Liver (tissue), 9 donors: ENCODE measurements around the gene THSD7B. TPM values are rescaled to one million over a fixed set of nuclear protein-coding genes. Genes with fewer than 3 reads are reported as not detected.

Experiments used
- DNase-seq: peaks from one replicate; pipeline ENCODE4 v3.0.0-alpha.2; 2017; ENCODE audit warnings: low spot score
- H3K27ac ChIP-seq, 2 donors: one replicate each; pipeline ENCODE4 v1.7.0; 2013; ENCODE audit warnings: inconsistent platforms in 2 of 2, low read length in 2 of 2, control low read depth in 1 of 2, low read depth in 1 of 2, mild to moderate bottlenecking in 1 of 2
- H3K27me3 ChIP-seq, 4 donors: one replicate each; pipeline versions ENCODE4 v1.6.1 to v1.7.0; 2013; ENCODE audit warnings: low read length in 3 of 4, inconsistent platforms in 1 of 4, mild to moderate bottlenecking in 1 of 4, moderate library complexity in 1 of 4; ENCODE audit not compliant: control insufficient read depth in 4 of 4, insufficient read depth in 4 of 4
- H3K36me3 ChIP-seq, 4 donors: one replicate each; pipeline versions ENCODE4 v1.6.1 to v1.7.0; 2013; ENCODE audit warnings: low read length in 3 of 4, mild to moderate bottlenecking in 3 of 4, low read depth in 1 of 4, moderate library complexity in 1 of 4; ENCODE audit not compliant: control insufficient read depth in 4 of 4, insufficient read depth in 3 of 4
- H3K4me1 ChIP-seq, 4 donors: one replicate each; pipeline versions ENCODE4 v1.6.1 to v1.7.0; 2013; ENCODE audit warnings: low read length in 3 of 4, mild to moderate bottlenecking in 3 of 4, moderate library complexity in 1 of 4; ENCODE audit not compliant: control insufficient read depth in 4 of 4, insufficient read depth in 4 of 4
- H3K4me3 ChIP-seq, 3 donors: one replicate each; pipeline versions ENCODE4 v1.6.1 to v1.7.0; 2013; ENCODE audit warnings: low read length in 3 of 3, control low read depth in 1 of 3, low read depth in 1 of 3, mild to moderate bottlenecking in 1 of 3
- H3K9ac ChIP-seq, 2 donors: one replicate each; pipeline ENCODE4 v1.7.0; 2013; ENCODE audit warnings: low read length in 2 of 2, mild to moderate bottlenecking in 2 of 2, moderate library complexity in 2 of 2, control low read depth in 1 of 2, low read depth in 1 of 2
- H3K9me3 ChIP-seq, 4 donors: one replicate each; pipeline versions ENCODE4 v1.6.1 to v1.7.0; 2013; ENCODE audit warnings: low read length in 3 of 4; ENCODE audit not compliant: control insufficient read depth in 4 of 4
- CTCF ChIP-seq: fragments of 150-350 bp; IDR thresholded peaks from 2 replicates; pipeline ENCODE4 v1.5.1; 2017; ENCODE audit warnings: improper control_type of control experiment, low read depth, low read length; ENCODE audit not compliant: missing input control
- EGR1 ChIP-seq, 2 donors: IDR thresholded peaks; 2 replicates each; pipeline ENCODE4 v1.6.1; 2016 to 2018; ENCODE audit warnings: antibody characterized with exemption in 2 of 2, low read depth in 2 of 2
- FOXA2 ChIP-seq: IDR thresholded peaks from 2 replicates; pipeline ENCODE4 v1.6.1; 2016; ENCODE audit warnings: antibody characterized with exemption
- GABPA ChIP-seq, 2 donors: IDR thresholded peaks in 1 of 2; conservative IDR thresholded peaks in 1 of 2; 2 replicates each; pipeline ENCODE4 v1.6.1; 2016; ENCODE audit warnings: antibody characterized with exemption in 2 of 2, mild to moderate bottlenecking in 1 of 2, moderate library complexity in 1 of 2
- HNF4A ChIP-seq, 2 donors: conservative IDR thresholded peaks; 2 replicates each; pipeline ENCODE4 v1.6.1; 2016; ENCODE audit warnings: antibody characterized with exemption in 2 of 2, mild to moderate bottlenecking in 2 of 2
- HNF4G ChIP-seq: IDR thresholded peaks from 2 replicates; pipeline ENCODE4 v1.6.1; 2016; ENCODE audit warnings: antibody characterized with exemption
- JUND ChIP-seq, 2 donors: IDR thresholded peaks; 2 replicates each; pipeline ENCODE4 v1.6.1; 2016; ENCODE audit warnings: antibody characterized with exemption in 2 of 2
- NR2F2 ChIP-seq: IDR thresholded peaks from 2 replicates; pipeline ENCODE4 v1.6.1; 2016; ENCODE audit warnings: antibody characterized with exemption
- RAD21 ChIP-seq, 2 donors: IDR thresholded peaks; 2 replicates each; pipeline ENCODE4 v1.6.1; 2016; ENCODE audit warnings: antibody characterized with exemption in 2 of 2, mild to moderate bottlenecking in 2 of 2
- RXRA ChIP-seq, 2 donors: IDR thresholded peaks; 2 replicates each; pipeline ENCODE4 v1.6.1; 2017 to 2018; ENCODE audit warnings: antibody characterized with exemption in 2 of 2, mild to moderate bottlenecking in 1 of 2
- SP1 ChIP-seq: IDR thresholded peaks from 2 replicates; pipeline ENCODE4 v1.6.1; 2018; ENCODE audit warnings: antibody characterized with exemption, mild to moderate bottlenecking
- WGBS: extraction: QIAGEN DNeasy Blood & Tissue Kit; methylation state at CpG from one replicate; pipeline ENCODE4 v1.1.7; 2013; 5-methylcytosine and 5-hydroxymethylcytosine counted together
- polyA plus RNA-seq, 2 donors: library from polyadenylated mRNA; stranded (reverse) in 1 of 2; unstranded in 1 of 2; fragments of 200-250 nt in 1 of 2; fragments of >200 nt in 1 of 2; fragmentation: Nextera tagmentation in 1 of 2; extraction: Ambion mirVana in 1 of 2; gene quantifications; one replicate each; pipeline versions ENCODE4 v1.2.1 to v1.2.3, GENCODE V29; 2013 to 2015
- total RNA-seq, 2 donors: library from RNA; depleted of rRNA; stranded (reverse); fragments of >200 nt; gene quantifications; one replicate each; pipeline ENCODE4 v1.2.3, GENCODE V29; 2014
- TF ChIP-seq, protein P1 (sequence below): IDR thresholded peaks from 2 replicates; pipeline ENCODE4 v1.6.1; 2016; ENCODE audit warnings: antibody characterized with exemption, mild to moderate bottlenecking
- TF ChIP-seq, protein P2 (sequence below): IDR thresholded peaks from 2 replicates; pipeline ENCODE4 v1.6.1; 2016; ENCODE audit warnings: antibody characterized with exemption
- TF ChIP-seq, protein P3 (sequence below): IDR thresholded peaks from 2 replicates; pipeline ENCODE4 v1.6.1; 2016; ENCODE audit warnings: antibody characterized with exemption
- donor health status: healthy.
- donor health status: healthy.
- donor health status: healthy.
- donor health status: healthy.
- donor health status: healthy.

The THSD7B gene
- total and polyA plus RNA-seq, 4 donors: 0.01 to 0.75 (median 0.42) TPM; not detected in 1

DNA sequence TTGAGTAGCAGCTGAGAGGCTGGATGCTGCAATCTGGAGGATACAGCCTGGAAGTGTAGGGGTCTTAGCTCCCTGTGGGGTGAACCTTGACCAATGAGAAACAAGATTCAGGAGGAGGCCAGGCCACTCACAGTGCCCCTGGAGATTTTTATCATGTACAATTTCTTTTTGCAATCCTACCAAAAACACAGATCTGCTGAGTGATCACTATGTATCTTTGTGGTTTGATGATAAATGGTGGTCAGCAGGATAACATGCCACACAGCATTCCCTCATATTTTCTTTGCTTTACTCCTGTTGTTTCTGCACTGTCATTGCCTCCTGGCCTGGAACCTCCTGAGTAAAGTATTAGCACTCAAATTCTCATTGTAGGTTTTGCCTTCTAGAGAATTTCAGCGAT is 357.9 kb downstream of the THSD7B start:
- Histone ChIP-seq H3K27me3 (no peaks in the 10 kb centered on the region), H3K36me3 (no peaks in the 10 kb centered on the region), H3K4me1 (no peaks in the 10 kb centered on the region), H3K4me3 (no peak overlapping the region), H3K9ac (no peak overlapping the region), H3K27ac (no peak overlapping the region), H3K9me3 (no peaks in the 10 kb centered on the region)
- 86% methylated on average over 1 of the region's 1 CpG for WGBS
- TF ChIP-seq JUND (IDR thresholded peaks at IDR 0.05) (no peak), CTCF (no peak), EGR1 (IDR thresholded peaks at IDR 0.05; ENCODE audit: low read depth in 2 of 2) (no peak), HNF4A (conservative IDR thresholded peaks at IDR 0.05) (no peak), SP1 (no peak), RAD21 (IDR thresholded peaks at IDR 0.05) (no peak), RXRA (IDR thresholded peaks at IDR 0.05) (no peak), GABPA (IDR thresholded peaks at IDR 0.05 in 1 of 2, conservative IDR thresholded peaks at IDR 0.05 in 1 of 2) (no peak)
- TF ChIP-seq, protein P1, sequence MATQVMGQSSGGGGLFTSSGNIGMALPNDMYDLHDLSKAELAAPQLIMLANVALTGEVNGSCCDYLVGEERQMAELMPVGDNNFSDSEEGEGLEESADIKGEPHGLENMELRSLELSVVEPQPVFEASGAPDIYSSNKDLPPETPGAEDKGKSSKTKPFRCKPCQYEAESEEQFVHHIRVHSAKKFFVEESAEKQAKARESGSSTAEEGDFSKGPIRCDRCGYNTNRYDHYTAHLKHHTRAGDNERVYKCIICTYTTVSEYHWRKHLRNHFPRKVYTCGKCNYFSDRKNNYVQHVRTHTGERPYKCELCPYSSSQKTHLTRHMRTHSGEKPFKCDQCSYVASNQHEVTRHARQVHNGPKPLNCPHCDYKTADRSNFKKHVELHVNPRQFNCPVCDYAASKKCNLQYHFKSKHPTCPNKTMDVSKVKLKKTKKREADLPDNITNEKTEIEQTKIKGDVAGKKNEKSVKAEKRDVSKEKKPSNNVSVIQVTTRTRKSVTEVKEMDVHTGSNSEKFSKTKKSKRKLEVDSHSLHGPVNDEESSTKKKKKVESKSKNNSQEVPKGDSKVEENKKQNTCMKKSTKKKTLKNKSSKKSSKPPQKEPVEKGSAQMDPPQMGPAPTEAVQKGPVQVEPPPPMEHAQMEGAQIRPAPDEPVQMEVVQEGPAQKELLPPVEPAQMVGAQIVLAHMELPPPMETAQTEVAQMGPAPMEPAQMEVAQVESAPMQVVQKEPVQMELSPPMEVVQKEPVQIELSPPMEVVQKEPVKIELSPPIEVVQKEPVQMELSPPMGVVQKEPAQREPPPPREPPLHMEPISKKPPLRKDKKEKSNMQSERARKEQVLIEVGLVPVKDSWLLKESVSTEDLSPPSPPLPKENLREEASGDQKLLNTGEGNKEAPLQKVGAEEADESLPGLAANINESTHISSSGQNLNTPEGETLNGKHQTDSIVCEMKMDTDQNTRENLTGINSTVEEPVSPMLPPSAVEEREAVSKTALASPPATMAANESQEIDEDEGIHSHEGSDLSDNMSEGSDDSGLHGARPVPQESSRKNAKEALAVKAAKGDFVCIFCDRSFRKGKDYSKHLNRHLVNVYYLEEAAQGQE: no peak
- TF ChIP-seq, protein P2, sequence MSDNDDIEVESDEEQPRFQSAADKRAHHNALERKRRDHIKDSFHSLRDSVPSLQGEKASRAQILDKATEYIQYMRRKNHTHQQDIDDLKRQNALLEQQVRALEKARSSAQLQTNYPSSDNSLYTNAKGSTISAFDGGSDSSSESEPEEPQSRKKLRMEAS: no peak
- TF ChIP-seq, protein P3, sequence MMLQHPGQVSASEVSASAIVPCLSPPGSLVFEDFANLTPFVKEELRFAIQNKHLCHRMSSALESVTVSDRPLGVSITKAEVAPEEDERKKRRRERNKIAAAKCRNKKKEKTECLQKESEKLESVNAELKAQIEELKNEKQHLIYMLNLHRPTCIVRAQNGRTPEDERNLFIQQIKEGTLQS: no peak
- no peak for DNase-seq

DNA sequence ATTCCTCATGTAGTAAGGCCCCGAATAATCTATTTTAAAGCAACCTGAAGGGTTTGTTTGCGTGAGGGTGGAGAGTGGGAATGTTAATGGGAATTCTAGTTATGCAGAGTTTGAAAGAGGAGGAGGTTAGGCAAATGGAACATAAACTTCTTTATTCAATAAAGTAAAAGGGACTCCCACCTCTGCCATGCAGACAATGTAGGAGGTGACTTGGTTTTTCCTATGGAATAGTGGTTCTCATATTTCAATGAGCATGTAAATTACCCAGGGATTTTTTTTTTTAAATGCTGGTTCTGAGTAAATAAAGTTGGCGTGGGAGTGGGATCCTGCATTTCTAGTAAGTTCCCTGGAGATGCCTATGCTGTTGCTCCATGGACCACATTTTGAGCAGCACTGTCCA is 367.9 kb downstream of the THSD7B start:
- no peak overlapping the region for H3K9ac ChIP-seq
- H3K36me3 ChIP-seq: no peaks in the 10 kb centered on the region
- no peaks in the 10 kb centered on the region for H3K9me3 ChIP-seq
- TF ChIP-seq NR2F2: no peak
- no peak for TF ChIP-seq FOXA2
- no peak for TF ChIP-seq JUND (IDR thresholded peaks at IDR 0.05)
- TF ChIP-seq HNF4G: no peak
- no peak for TF ChIP-seq RAD21 (IDR thresholded peaks at IDR 0.05)
- TF ChIP-seq SP1: no peak
- TF ChIP-seq RXRA (IDR thresholded peaks at IDR 0.05): no peak
- H3K4me3 ChIP-seq: no peak overlapping the region
- H3K27ac ChIP-seq: no peak overlapping the region
- peaks cover 0 to 3% (median 0%) of the 10 kb centered on the region in 4 donors for H3K27me3 ChIP-seq
- H3K4me1 ChIP-seq: no peaks in the 10 kb centered on the region
- WGBS: 68% methylated on average over 3 of the region's 3 CpGs
- no peak for DNase-seq
